ENCODE data around the gene PLXNB1.

DNA sequence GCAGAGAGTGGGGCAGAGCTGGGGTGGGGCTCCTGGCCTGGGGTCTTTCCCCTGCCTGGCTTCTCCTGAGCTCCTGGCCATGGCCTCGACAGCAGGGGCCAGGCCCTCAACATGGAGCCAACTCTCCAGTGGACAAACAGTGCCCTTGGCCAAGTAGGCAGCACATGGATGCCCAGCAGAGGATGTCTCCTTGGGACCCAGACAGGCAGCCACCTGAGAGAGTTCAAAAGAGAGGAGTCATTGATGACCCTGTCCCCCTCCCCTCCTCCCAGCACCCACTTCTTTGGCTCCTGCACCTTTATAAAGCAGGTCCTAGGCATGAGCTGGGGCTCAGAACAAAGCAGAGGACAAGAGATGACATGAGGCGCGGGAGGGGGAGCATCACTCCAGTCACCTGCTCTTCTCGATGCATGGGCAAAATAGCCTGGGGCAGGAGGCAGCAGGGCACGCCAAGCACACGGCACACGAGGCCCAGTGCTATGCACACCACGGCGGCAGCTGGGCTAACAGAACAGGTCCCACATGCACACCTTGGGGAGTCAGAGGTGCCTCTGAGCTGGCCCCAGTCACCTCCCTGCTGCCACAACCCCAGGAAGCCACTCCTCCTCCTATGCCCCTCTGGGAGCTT is 46.7 kb upstream of the PLXNB1 start:
- TF ChIP-seq, protein P1, sequence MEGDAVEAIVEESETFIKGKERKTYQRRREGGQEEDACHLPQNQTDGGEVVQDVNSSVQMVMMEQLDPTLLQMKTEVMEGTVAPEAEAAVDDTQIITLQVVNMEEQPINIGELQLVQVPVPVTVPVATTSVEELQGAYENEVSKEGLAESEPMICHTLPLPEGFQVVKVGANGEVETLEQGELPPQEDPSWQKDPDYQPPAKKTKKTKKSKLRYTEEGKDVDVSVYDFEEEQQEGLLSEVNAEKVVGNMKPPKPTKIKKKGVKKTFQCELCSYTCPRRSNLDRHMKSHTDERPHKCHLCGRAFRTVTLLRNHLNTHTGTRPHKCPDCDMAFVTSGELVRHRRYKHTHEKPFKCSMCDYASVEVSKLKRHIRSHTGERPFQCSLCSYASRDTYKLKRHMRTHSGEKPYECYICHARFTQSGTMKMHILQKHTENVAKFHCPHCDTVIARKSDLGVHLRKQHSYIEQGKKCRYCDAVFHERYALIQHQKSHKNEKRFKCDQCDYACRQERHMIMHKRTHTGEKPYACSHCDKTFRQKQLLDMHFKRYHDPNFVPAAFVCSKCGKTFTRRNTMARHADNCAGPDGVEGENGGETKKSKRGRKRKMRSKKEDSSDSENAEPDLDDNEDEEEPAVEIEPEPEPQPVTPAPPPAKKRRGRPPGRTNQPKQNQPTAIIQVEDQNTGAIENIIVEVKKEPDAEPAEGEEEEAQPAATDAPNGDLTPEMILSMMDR (conservative IDR thresholded peaks at IDR 0.05) = no peak
- TF ChIP-seq EZH2 (IDR thresholded peaks at IDR 0.05; ENCODE audit: low read depth) = no peak

All from PC-9 (cell line).